ENCODE measurements around the gene ELMO2. TPM values are rescaled to one million over a fixed set of nuclear protein-coding genes. Genes with fewer than 3 reads are reported as not detected.

The ELMO2 gene
- total RNA-seq, 1 donor from 2014 or later: 65.1 TPM

DNA sequence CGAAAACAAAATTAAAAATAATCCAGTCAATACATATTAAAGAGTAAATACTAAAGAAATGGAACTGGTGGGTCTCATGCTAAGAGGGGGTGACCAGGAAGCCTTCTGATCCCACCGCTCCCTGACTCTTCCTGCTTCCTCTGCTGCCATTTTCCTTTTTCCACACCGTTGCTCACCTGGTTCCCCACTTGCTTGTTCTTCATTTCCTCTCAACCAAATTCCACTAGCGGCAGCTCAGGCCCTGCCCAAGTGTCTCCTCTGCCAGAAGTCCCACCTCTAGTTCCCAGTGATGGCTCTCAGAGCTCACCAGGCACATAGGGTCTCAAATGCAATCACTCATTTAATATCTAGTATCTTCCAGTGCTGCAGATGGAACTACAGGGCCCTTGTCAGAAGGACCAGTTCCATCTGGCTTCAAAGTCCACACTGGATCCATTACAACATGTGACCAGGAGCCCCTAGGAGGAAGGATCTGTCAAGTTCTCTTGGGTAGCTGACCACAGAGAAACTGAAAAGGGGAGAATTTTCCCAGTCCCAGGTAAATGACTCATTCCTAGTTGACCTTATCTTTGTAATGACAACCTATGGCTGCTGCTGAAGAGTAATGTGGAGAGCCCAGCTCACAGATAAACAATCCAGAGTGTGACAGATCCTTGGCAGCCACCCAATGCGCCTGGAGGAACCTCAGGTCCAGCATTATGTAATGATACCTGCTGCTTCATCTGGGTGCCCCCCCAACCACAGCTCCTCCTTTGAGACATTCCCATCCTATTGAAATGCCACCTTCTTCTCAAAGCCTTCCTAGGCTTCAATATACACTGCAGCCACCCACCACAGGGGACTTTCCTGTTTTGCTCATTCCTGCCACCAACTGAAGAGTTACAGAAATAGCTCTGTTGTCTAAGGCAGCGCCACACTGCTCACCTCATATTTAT lies 38.2 kb downstream of the ELMO2 start:
- intact Hi-C loops (cut with micrococcal nuclease): no loop called here

DNA sequence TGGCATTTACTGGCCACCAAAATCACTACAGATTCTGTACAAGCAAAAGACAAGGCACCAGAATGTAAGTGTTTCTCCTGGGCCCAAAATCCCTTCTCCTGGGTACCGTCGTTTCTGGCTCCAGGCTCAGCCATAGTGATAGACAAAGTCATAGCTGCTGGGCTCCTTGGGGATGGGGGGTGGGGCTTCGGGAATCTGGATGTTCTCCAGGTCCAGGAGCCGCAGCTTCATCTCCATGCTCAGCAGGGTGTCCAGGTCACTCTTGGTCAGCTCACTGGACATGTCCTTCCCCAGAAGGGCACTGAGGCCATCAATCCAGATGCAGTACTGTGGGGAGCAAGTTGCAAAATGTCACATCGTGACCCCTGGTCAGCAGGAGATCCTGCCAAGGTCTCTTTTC lies 39.2 kb downstream of the ELMO2 start:
- intact Hi-C loops (cut with micrococcal nuclease): no loop called here

GRCh38 chr20:46366826-46367225 lies 39.6 kb downstream of the ELMO2 start:
- intact Hi-C loops (cut with micrococcal nuclease): no loop called here

GRCh38 chr20:46365487-46366220 lies 40.8 kb downstream of the ELMO2 start:
- intact Hi-C loops (cut with micrococcal nuclease): loop anchor here (2.0 kb wide), 1 partner anchor 323 kb away; the partner anchor contains the start of gene TP53RK

- intact Hi-C loops (cut with micrococcal nuclease): loop anchor here (1.0 to 5.0 kb wide), 5 partner anchors 41 to 353 kb away; partner anchors contain the start of genes CDH22, ELMO2 and TP53RK
These were observed 41.5 kb downstream of the ELMO2 start for GRCh38 chr20:46364670-46365486.

GRCh38 chr20:46363874-46364669 lies 42.3 kb downstream of the ELMO2 start:
- intact Hi-C loops (cut with micrococcal nuclease): loop anchor here (1.0 to 5.0 kb wide), 6 partner anchors 37 to 352 kb away; partner anchors contain the start of genes CDH22, ELMO2 and TP53RK

DNA sequence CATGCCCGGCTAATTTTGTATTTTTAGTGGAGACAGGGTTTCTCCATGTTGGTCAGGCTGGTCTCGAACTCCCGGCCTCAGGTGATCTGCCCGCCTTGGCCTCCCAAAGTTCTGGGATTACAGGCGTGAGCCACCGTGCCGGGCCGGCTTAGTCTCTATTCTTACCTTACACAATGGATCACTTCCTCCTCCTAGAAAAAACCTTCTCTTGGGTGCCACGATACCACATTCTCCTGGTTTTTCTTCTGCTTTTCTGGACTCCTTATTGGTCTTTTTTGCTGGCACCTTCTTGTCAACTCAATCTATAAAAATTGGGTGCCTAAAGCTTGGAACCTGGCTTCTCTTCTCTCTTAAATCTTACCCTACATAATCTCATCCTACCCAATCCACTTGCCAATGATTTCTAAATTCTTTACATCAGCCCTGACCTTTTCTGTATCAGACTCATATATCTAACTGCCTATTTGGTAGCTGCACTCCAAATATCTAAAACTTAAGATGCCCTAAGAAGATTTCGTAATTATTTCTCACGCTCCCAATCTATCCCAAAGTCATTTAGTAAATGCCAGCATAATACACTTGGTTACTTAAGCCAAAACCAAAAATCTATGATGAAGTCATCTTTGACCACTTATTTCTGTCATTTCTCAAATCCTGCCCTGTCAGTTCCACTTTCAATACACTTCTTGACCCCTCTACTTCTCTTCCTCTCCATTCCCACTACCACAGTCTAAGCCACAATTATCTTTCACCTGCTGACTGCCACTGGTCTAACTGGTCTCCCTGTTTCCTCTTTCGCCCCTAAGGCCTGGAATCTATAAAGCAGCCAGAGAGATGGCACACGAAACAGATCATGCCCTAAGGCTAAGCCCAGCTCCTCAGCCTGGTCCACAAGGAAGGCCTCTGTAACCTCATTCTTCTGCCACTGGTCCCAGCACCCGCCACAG lies 43.2 kb downstream of the ELMO2 start:
- intact Hi-C loops (cut with micrococcal nuclease): loop anchor here (1.0 to 5.0 kb wide), 4 partner anchors 38 to 351 kb away; partner anchors contain the start of gene CDH22

GRCh38 chr20:46361811-46362210 lies 44.6 kb downstream of the ELMO2 start:
- intact Hi-C loops (cut with micrococcal nuclease): loop anchor here (5.0 kb wide), 3 partner anchors 55 to 350 kb away; partner anchors contain the start of gene CDH22

DNA sequence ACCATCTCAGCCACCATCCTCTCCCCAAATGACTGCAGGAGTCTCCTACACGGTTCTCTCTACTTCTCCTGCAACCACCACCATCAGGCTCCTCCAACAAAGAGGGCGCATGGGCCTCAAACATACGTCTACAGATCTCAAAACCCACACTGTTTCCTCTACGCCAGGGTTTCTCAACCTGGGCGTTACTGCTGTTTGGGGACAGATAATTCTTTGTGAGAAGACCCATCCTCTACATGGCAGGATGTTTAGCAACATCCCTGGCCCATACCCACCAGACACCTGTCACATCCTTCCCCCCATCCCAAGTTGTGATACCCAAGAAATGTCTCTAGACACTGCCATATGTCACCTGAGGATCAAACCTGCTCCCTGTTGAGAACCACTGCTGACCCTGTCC lies 45.0 kb downstream of the ELMO2 start:
- intact Hi-C loops (cut with micrococcal nuclease): loop anchor here (5.0 kb wide), 3 partner anchors 54 to 349 kb away; partner anchors contain the start of gene CDH22

- intact Hi-C loops (cut with micrococcal nuclease): no loop called here
These were observed 47.1 kb downstream of the ELMO2 start for GRCh38 chr20:46359233-46359751.

DNA sequence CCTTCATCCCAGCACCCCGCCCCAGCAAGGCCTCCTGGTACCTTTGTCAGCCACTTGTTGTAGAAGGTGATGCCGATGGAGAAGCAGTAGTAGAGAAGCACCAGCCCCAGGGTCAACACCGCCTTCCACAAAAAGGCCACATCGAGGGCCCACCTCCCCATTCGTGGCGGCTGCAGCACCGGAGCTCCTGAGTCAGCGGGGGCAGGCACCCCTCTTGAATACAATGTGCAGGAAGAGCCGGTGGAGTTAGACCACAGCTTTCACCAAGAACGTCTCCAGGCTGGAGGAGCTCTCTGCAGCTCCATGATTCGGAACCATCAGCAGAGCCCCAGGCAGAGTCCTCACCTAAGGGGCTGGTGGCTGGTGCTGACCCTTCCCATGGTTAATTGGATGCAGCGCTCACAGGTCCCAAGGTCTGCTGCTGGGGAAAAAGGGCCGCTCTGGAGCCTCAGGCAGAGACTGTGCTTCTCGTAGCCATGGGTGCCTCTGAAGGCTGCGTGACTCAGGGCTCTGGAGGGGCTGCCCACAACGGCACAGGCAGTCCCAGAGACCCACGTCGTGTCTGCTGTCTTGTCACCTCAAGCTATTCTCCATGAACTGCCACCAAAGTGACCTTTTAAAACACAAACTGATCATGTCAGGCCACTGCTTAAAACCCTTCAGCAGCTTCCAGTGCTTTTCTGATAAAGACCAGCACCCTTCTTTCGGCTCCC lies 47.9 kb downstream of the ELMO2 start:
- intact Hi-C loops (cut with micrococcal nuclease): no loop called here

- intact Hi-C loops (cut with micrococcal nuclease): no loop called here
These were observed 49.3 kb downstream of the ELMO2 start for GRCh38 chr20:46357030-46357514.

DNA sequence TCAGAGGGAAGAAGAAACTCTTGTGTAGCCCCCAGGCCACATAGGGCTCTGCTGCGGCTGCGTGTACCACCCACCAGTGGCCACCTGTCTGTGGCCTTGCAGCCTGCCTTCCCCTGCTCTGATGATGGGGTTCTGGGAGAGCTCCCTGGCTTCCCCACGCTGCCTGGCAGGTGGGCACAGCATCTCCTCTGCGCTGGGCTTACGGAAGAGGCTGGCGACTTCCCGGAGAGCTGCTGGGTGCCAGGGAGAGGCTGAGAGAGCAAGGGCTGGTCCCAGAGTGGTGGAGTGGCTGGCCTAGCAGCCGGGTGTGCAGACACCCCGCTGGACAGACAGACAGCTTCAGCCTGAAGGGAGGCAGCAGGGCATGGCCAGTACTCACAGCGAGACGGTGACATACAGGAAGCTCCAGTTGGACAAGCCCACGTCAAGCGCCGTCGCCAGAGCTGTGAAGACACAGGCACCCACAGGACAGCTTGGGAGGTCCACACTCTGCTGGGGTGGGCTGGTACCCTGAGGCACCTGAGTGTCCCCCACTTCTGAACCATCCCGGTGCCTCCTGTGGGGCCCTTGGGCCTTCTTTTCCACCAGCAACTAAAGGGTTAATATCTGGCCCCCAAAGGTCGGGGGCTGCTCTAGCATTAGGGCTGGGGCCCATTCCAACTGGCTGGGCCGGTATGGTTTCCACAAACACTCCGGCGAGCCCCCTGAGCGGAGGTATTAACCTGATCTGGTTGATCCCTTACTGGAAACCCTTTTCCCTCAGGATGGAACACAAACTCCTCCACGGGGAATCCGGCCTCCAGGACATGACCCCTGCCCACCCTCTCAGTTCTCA lies 50.0 kb downstream of the ELMO2 start:
- intact Hi-C loops (cut with micrococcal nuclease): no loop called here

DNA sequence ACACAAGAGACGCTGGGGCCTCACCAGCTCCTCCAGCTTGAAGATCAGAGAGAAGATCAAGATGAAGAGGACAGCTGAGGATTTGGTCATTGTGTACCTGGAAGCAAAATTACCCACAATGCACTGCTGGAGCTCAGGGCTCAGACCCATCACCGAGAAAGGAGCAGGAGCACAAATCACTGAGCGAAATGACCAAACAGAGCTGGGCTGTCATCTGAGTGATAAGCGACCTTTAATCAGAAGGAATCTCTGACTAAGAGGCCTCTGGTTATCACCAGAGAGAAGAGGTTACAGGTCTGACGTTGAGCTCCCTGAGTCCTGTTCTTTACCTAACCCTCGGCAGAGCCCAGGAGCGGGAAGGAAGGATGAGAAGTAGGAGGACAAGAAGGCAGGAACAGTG lies 50.6 kb downstream of the ELMO2 start:
- intact Hi-C loops (cut with micrococcal nuclease): no loop called here

DNA sequence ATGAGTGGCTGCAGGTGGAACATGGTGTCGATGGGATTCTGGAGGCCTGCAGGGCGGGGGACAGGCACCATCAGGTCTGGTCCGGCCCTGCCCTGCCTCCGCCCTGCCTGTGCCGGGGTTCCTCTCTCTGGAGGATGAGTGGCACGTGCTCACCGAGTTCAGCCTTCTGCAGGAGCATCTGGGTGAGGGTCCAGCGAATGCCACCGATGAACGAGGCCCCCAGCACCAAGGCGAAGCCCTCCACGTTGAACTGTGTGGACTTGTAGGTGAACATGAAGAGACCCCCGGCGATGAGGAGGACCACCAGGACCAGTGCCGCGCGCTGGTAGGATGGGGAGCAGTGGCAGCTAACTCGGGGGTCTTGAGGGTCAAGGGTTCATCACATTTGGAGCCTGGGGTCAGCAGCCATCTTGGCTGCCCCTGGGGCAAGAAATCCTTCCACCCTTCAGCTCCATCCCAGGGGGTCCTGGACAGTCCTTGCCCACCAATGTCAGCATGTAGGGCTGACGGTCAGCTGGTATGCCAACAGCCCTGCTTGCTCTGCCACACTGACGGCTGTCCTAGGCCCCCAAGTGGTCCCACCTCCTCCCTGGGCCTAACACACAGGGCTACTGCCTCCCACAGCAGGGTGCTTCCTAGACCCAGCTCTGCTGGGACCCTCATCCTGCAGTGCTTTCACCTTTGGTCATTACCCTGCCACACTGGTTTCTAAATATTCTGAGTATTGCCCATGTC lies 51.3 kb downstream of the ELMO2 start:
- intact Hi-C loops (cut with micrococcal nuclease): no loop called here

GRCh38 chr20:46354207-46354555 lies 52.2 kb downstream of the ELMO2 start:
- intact Hi-C loops (cut with micrococcal nuclease): no loop called here

All from T-helper 2 cell treated with Interferon-gamma antibody and Interleukin-4, amounts not matched to agents 100 ng/mL and 5 ng/mL, for 36 hours (primary cell).